ENCODE data around the gene CYP4F12. TPM values are rescaled to one million over a fixed set of nuclear protein-coding genes. Genes with fewer than 3 reads are reported as not detected.

CYP4F12 gene
- total and polyA plus RNA-seq, 2 of the 8 experiments (the other 6 are each of a cell fraction or from before 2014, with no cell fraction given), result not detected

GRCh38 chr19:15666883-15667282 is 6.0 kb upstream of the CYP4F12 start (continued):
- no peak for TF ChIP-seq CHD7 (IDR thresholded peaks at IDR 0.05; ENCODE audit: insufficient replicate concordance, low read length)
- no peak for TF ChIP-seq TCF12 (IDR thresholded peaks at IDR 0.05; ENCODE audit: low read depth, low read length)
- TF ChIP-seq CTBP2 (IDR thresholded peaks at IDR 0.05; ENCODE audit: borderline replicate concordance, insufficient read depth, insufficient read length, low read length), result no peak
- TF ChIP-seq NANOG (IDR thresholded peaks at IDR 0.05; ENCODE audit: insufficient read depth, low read depth, low read length, poor library complexity, severe bottlenecking), result no peak
- TF ChIP-seq, protein P1, sequence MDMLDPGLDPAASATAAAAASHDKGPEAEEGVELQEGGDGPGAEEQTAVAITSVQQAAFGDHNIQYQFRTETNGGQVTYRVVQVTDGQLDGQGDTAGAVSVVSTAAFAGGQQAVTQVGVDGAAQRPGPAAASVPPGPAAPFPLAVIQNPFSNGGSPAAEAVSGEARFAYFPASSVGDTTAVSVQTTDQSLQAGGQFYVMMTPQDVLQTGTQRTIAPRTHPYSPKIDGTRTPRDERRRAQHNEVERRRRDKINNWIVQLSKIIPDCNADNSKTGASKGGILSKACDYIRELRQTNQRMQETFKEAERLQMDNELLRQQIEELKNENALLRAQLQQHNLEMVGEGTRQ (IDR thresholded peaks at IDR 0.05; ENCODE audit: low read length), result no peak
- no peak for TF ChIP-seq CHD1 (IDR thresholded peaks at IDR 0.05; ENCODE audit: low read depth, low read length)
- TF ChIP-seq JUND (IDR thresholded peaks at IDR 0.05; ENCODE audit: low read length), result no peak
- TF ChIP-seq BCL11A (IDR thresholded peaks at IDR 0.05; ENCODE audit: low read depth in 2 of 2, low read length in 2 of 2), result no peak
- TF ChIP-seq ATF3 (IDR thresholded peaks at IDR 0.05; ENCODE audit: insufficient read depth, low read depth, low read length), result no peak
- TF ChIP-seq KDM5A (IDR thresholded peaks at IDR 0.05; ENCODE audit: low read length), result no peak
